HL-60 (cell line): ENCODE data around the gene USH1C.

ENCODE experiments used
- DNase-seq, 2 experiments: peaks; one replicate each; pipeline ENCODE4 v3.0.0-alpha.2; 2010 to 2020; ENCODE audit warnings: low read depth in 1 of 2, low spot score in 1 of 2
- H3K27ac ChIP-seq: fragments of 250-450 bp; sonication (Bioruptor Pico); replicated peaks from 2 replicates; pipeline ENCODE4 v1.5.1; 2020; ENCODE audit warnings: mild to moderate bottlenecking, moderate library complexity
- H3K27me3 ChIP-seq: fragments of 250-450 bp; sonication (Bioruptor Pico); 2 replicates; pipeline ENCODE4 v1.5.1; 2021; ENCODE audit warnings: mild to moderate bottlenecking, moderate library complexity; ENCODE audit not compliant: insufficient read depth, poor library complexity, severe bottlenecking
- H3K4me3 ChIP-seq: replicated peaks from 2 replicates; pipeline ENCODE4 v1.5.1; 2011; ENCODE audit warnings: mild to moderate bottlenecking, control low read depth, low read length; ENCODE audit not compliant: insufficient read depth
- CTCF ChIP-seq: IDR thresholded peaks from one replicate; pipeline ENCODE4 v1.5.1; 2011; ENCODE audit warnings: low read length, control low read depth, inconsistent platforms; ENCODE audit not compliant: insufficient read depth
- GABPA ChIP-seq: IDR thresholded peaks from 2 replicates; pipeline ENCODE4 v1.6.1; 2012; ENCODE audit warnings: low read depth
- POLR2AphosphoS5 ChIP-seq: IDR thresholded peaks from 2 replicates; pipeline ENCODE4 v1.6.1; 2012; ENCODE audit warnings: low read depth
- REST ChIP-seq: IDR thresholded peaks from 2 replicates; pipeline ENCODE4 v1.6.1; 2012; ENCODE audit warnings: low read depth; ENCODE audit not compliant: insufficient replicate concordance
- SPI1 ChIP-seq: IDR thresholded peaks from 2 replicates; pipeline ENCODE4 v1.6.1; 2012; ENCODE audit warnings: low read depth, mild to moderate bottlenecking, borderline replicate concordance

The USH1C gene

GRCh38 chr11:17528181-17528691 is 16.0 kb downstream of the USH1C start:
- no peak overlapping the region for H3K27ac ChIP-seq

GRCh38 chr11:17527628-17527995 is 16.6 kb downstream of the USH1C start:
- TF ChIP-seq SPI1 (no peak), CTCF (no peak), GABPA (no peak), REST (no peak), POLR2AphosphoS5 (no peak)
- H3K4me3 ChIP-seq, result no peak overlapping the region
- H3K27me3 ChIP-seq, result peaks cover 2% of the 10 kb centered on the region
- no peak overlapping the region for H3K27ac ChIP-seq
- no peak for DNase-seq

More at GRCh38 chr11:17528181-17528691, 16.0 kb downstream of the USH1C start:
- H3K4me3 ChIP-seq, result no peak overlapping the region
- TF ChIP-seq SPI1, result peak; percentile 6; the same call in 1 of the 2 replicates
- no peak for TF ChIP-seq REST
- no peak for TF ChIP-seq POLR2AphosphoS5
- TF ChIP-seq GABPA, result no peak
- peak; percentile 73 for TF ChIP-seq CTCF
- DNase-seq, result peak; percentile 10 to 64
- H3K27me3 ChIP-seq, result peaks cover 2% of the 10 kb centered on the region

GRCh38 chr11:17526931-17527627 is 17.1 kb downstream of the USH1C start:
- no peak for DNase-seq
- no peak for TF ChIP-seq SPI1
- TF ChIP-seq REST, result no peak
- no peak for TF ChIP-seq CTCF
- TF ChIP-seq POLR2AphosphoS5, result no peak
- TF ChIP-seq GABPA, result no peak

More at GRCh38 chr11:17526931-17527627, 17.1 kb downstream of the USH1C start:
- Histone ChIP-seq H3K27ac (no peak overlapping the region), H3K27me3 (peaks cover 2% of the 10 kb centered on the region), H3K4me3 (no peak overlapping the region)
